HFF-Myc (cell line): ENCODE data around the gene OR2A2.

Source experiments
- DNase-seq: peaks from one replicate; pipeline ENCODE4 v3.0.0-alpha.2; 2011; ENCODE audit warnings: low read depth; ENCODE audit errors: extremely low read depth
- H3K4me3 ChIP-seq: replicated peaks from 2 replicates; pipeline ENCODE4 v1.5.1; 2011; ENCODE audit warnings: low read depth, mild to moderate bottlenecking, control low read depth, low read length
- TF ChIP-seq, protein P1 (sequence below): IDR thresholded peaks from 2 replicates; pipeline ENCODE4 v1.5.1; 2012; ENCODE audit warnings: mild to moderate bottlenecking, low read depth, low read length, control low read depth; ENCODE audit errors: missing control alignments

OR2A2 gene

DNA sequence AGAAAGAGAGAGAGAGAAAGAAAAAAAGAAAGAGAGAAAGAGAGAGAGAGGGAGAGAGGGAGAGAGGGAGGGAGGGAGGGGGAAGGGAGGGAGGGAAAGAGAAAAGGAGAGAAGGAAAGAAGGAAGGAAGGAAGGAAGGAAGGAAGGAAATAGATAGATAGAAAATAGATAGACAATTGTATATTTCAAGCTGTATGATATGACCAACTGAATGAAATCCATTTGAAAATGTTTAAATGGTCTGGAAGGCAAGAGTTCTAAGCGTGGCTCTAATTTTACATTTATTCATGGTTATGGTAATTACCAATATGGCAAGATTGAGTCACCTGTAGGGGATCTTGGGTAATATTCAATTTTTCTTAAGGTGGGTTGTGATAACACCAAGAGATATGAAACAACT is 49.5 kb downstream of the OR2A2 start:
- no peak overlapping the region for H3K4me3 ChIP-seq
- TF ChIP-seq, protein P1, sequence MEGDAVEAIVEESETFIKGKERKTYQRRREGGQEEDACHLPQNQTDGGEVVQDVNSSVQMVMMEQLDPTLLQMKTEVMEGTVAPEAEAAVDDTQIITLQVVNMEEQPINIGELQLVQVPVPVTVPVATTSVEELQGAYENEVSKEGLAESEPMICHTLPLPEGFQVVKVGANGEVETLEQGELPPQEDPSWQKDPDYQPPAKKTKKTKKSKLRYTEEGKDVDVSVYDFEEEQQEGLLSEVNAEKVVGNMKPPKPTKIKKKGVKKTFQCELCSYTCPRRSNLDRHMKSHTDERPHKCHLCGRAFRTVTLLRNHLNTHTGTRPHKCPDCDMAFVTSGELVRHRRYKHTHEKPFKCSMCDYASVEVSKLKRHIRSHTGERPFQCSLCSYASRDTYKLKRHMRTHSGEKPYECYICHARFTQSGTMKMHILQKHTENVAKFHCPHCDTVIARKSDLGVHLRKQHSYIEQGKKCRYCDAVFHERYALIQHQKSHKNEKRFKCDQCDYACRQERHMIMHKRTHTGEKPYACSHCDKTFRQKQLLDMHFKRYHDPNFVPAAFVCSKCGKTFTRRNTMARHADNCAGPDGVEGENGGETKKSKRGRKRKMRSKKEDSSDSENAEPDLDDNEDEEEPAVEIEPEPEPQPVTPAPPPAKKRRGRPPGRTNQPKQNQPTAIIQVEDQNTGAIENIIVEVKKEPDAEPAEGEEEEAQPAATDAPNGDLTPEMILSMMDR = no peak
- DNase-seq = no peak
